ENCODE results near the gene NXPH3. TPM values are rescaled to one million over a fixed set of nuclear protein-coding genes. Genes with fewer than 3 reads are reported as not detected.

NXPH3 gene
- total and polyA plus RNA-seq, 2 donors (not counting 1 experiment from before 2014, with no cell fraction given): not detected

GRCh38 chr17:49553676-49554335 is 21.9 kb upstream of the NXPH3 start:
- no peak for DNase-seq
- ChIA-PET CTCF (interaction anchor here (5.6 kb wide), 1 partner anchor 143 kb away, joined by 152 read pairs; the partner anchor contains the start of gene PHB1), POLR2A (interaction anchor here (0.6 kb wide), 1 partner anchor 101 kb away, joined by 4 read pairs; no protein-coding TSS in a partner anchor)
- Histone ChIP-seq H3K9ac (ENCODE audit: low read length) (no peak overlapping the region), H3K9me3 (ENCODE audit: control extremely low read depth in 1 of 3, control insufficient read depth in 2 of 3, insufficient read depth in 1 of 3, low read length in 2 of 3) (peaks cover 0 to 3% (median 0%) of the 10 kb centered on the region in 3 donors), H3K4me3 (ENCODE audit: control extremely low read depth in 1 of 5, extremely low read depth in 1 of 5, insufficient read depth in 1 of 5, low read depth in 2 of 5, low read length in 4 of 5) (no peak overlapping the region), H2AFZ (ENCODE audit: insufficient read depth, low read depth, low read length, poor library complexity, severe bottlenecking) (no peak overlapping the region), H3K36me3 (replicated peaks in 1 of 2; ENCODE audit: control extremely low read depth in 1 of 2, control insufficient read depth in 1 of 2, extremely low read depth in 1 of 2, insufficient read depth in 2 of 2, low read length in 1 of 2) (no peaks in the 10 kb centered on the region), H3K27me3 (replicated peaks in 1 of 4; ENCODE audit: control extremely low read depth in 1 of 4, control insufficient read depth in 3 of 4, insufficient read depth in 4 of 4, low read length in 3 of 4) (peaks cover 0 to 7% (median 0%) of the 10 kb centered on the region in 4 experiments), H3K4me2 (replicated peaks; ENCODE audit: low read depth, low read length, poor library complexity, severe bottlenecking) (no peak overlapping the region), H3K4me1 (ENCODE audit: control insufficient read depth in 2 of 2, insufficient read depth in 2 of 2, low read length in 2 of 2) (peaks cover 0 to 6% of the 10 kb centered on the region in 2 donors), H4K20me1 (ENCODE audit: control insufficient read depth, insufficient read depth, low read length, poor library complexity, severe bottlenecking) (no peaks in the 10 kb centered on the region), H3K27ac (ENCODE audit: low read length in 2 of 2) (no peak overlapping the region), H3K79me2 (ENCODE audit: control insufficient read depth, insufficient read depth, low read length) (no peaks in the 10 kb centered on the region)
- ATAC-seq (ENCODE audit: low read depth): no peak
- Mint-ChIP-seq H3K27ac (no peak overlapping the region), H3K9me3 (ENCODE audit: insufficient read depth) (no peaks in the 10 kb centered on the region), H3K4me1 (peaks cover 1% of the 10 kb centered on the region), H3K27me3 (peaks cover 5% of the 10 kb centered on the region), H3K4me3 (no peak overlapping the region)
- TF ChIP-seq EZH2 (IDR thresholded peaks at IDR 0.05; ENCODE audit: borderline replicate concordance, insufficient read depth, low read depth, low read length, poor library complexity, severe bottlenecking) (no peak), CTCF (IDR thresholded peaks at IDR 0.05) (no peak)
- intact Hi-C loops (cut with micrococcal nuclease): no loop called here
- WGBS (ENCODE audit: insufficient coverage): 90% methylated on average over 7 of the region's 8 CpGs

All from B cell (primary cell).